Measurements from ENCODE around the gene PRXL2A. TPM values are rescaled to one million over a fixed set of nuclear protein-coding genes. Genes with fewer than 3 reads are reported as not detected.
"Not testable (repeated sequence)": the region's sequence is repeated elsewhere in the genome, so short reads cannot be mapped to it uniquely, and the experiment has no call there.

The PRXL2A gene
- 10 to 100 TPM; 42.8 to 81.2 TPM for total RNA-seq

GRCh38 chr10:80408242-80409101 lies at the start of gene PRXL2A:
TSS of gene PRXL2A (plus strand) at chr10:80408551. CDS start at chr10:80420468, 11,917 bp downstream.
- no peak for TF ChIP-seq CTCF (IDR thresholded peaks at IDR 0.05)
- Histone ChIP-seq H3K36me3 (no peaks in the 10 kb centered on the region), H3K9me3 (no peaks in the 10 kb centered on the region), H3K4me3 (peak within 1 kb of the TSS; percentile 69 to 86), H3K27ac (peak within 1 kb of the TSS; percentile 81 to 91), H3K4me1 (peaks cover 0 to 56% of the 10 kb centered on the region in 2 donors), H3K27me3 (no peaks in the 10 kb centered on the region)
- DNase-seq (ENCODE audit: low spot score): peak; percentile 78

GRCh38 chr10:80358925-80359324 lies 49.4 kb upstream of the PRXL2A start:
- H3K27ac ChIP-seq; H3K27me3 ChIP-seq; DNase-seq (ENCODE audit: low spot score); H3K9me3 ChIP-seq; H3K36me3 ChIP-seq; H3K4me3 ChIP-seq: not testable (repeated sequence)
- peaks cover 0 to 14% of the 10 kb centered on the region in 2 donors for H3K4me1 ChIP-seq

GRCh38 chr10:80359644-80360043 lies 48.7 kb upstream of the PRXL2A start:
- Histone ChIP-seq H3K27me3 (no peaks in the 10 kb centered on the region), H3K27ac (no peak overlapping the region), H3K4me1 (peaks cover 0 to 14% of the 10 kb centered on the region in 2 donors), H3K4me3 (no peak overlapping the region), H3K9me3 (no peaks in the 10 kb centered on the region), H3K36me3 (no peaks in the 10 kb centered on the region)
- TF ChIP-seq CTCF (IDR thresholded peaks at IDR 0.05): no peak
- no peak for DNase-seq (ENCODE audit: low spot score)

GRCh38 chr10:80365510-80365909 lies 42.8 kb upstream of the PRXL2A start:
- no peak overlapping the region for H3K27ac ChIP-seq
- H3K4me1 ChIP-seq: no peaks in the 10 kb centered on the region
- peaks cover 5 to 23% of the 10 kb centered on the region in 2 donors for H3K9me3 ChIP-seq
- no peak for DNase-seq (ENCODE audit: low spot score)
- H3K4me3 ChIP-seq: no peak overlapping the region
- H3K27me3 ChIP-seq: no peaks in the 10 kb centered on the region
- no peaks in the 10 kb centered on the region for H3K36me3 ChIP-seq
- TF ChIP-seq CTCF (IDR thresholded peaks at IDR 0.05): no peak

- DNase-seq (ENCODE audit: low spot score): no peak
- peaks cover 5 to 19% of the 10 kb centered on the region in 2 donors for H3K9me3 ChIP-seq
- H3K4me3 ChIP-seq: no peak overlapping the region
Measured at GRCh38 chr10:80371467-80371866, 36.9 kb upstream of the PRXL2A start.

More at GRCh38 chr10:80371467-80371866, 36.9 kb upstream of the PRXL2A start:
- no peak for TF ChIP-seq CTCF (IDR thresholded peaks at IDR 0.05)
- no peaks in the 10 kb centered on the region for H3K36me3 ChIP-seq
- no peaks in the 10 kb centered on the region for H3K4me1 ChIP-seq
- no peak overlapping the region for H3K27ac ChIP-seq
- H3K27me3 ChIP-seq: no peaks in the 10 kb centered on the region
